NCI-H510A (cell line): Measurements from ENCODE around the gene ZMYM2.
"Not testable (repeated sequence)": the region's sequence is repeated elsewhere in the genome, so short reads cannot be mapped to it uniquely, and the experiment has no call there.

Experiments used
- DNase-seq: peaks from one replicate; lab custom pipeline; 2025; lab: John Stamatoyannopoulos, UW

Gene ZMYM2

GRCh38 chr13:19982447-19983043 is 24.0 kb downstream of the ZMYM2 start:
- DNase-seq = no peak

- DNase-seq = no peak
Observed at GRCh38 chr13:19984430-19985218, 26.1 kb downstream of the ZMYM2 start.

- no peak for DNase-seq
Observed at GRCh38 chr13:19985219-19985556, 26.7 kb downstream of the ZMYM2 start.

GRCh38 chr13:19991531-19991930 is 33.0 kb downstream of the ZMYM2 start:
- DNase-seq = no peak

- no peak for DNase-seq
Observed at GRCh38 chr13:19993024-19993423, 34.5 kb downstream of the ZMYM2 start.

GRCh38 chr13:19998960-19999359 is 40.4 kb downstream of the ZMYM2 start:
- no peak for DNase-seq

GRCh38 chr13:20000062-20000552 is 41.6 kb downstream of the ZMYM2 start:
- no peak for DNase-seq

- DNase-seq = no peak
Observed at GRCh38 chr13:20001366-20002190, 43.1 kb downstream of the ZMYM2 start.

GRCh38 chr13:20002787-20003186 is 44.3 kb downstream of the ZMYM2 start:
- no peak for DNase-seq

GRCh38 chr13:20006206-20006605 is 47.7 kb downstream of the ZMYM2 start:
- no peak for DNase-seq

- no peak for DNase-seq
Observed at GRCh38 chr13:20015763-20016162, 57.2 kb downstream of the ZMYM2 start.

GRCh38 chr13:20016649-20017364 is 58.3 kb downstream of the ZMYM2 start:
- no peak for DNase-seq

- no peak for DNase-seq
Observed at GRCh38 chr13:20017365-20017711, 58.8 kb downstream of the ZMYM2 start.

GRCh38 chr13:20019043-20019442 is 60.5 kb downstream of the ZMYM2 start:
- DNase-seq = no peak

GRCh38 chr13:20024702-20025101 is 66.2 kb downstream of the ZMYM2 start:
- DNase-seq = no peak

- no peak for DNase-seq
Observed at GRCh38 chr13:20028953-20029352, 70.4 kb downstream of the ZMYM2 start.

- DNase-seq = no peak
Observed at GRCh38 chr13:20033486-20033885, 75.0 kb downstream of the ZMYM2 start.

- DNase-seq = no peak
Observed at GRCh38 chr13:20035130-20035529, 76.6 kb downstream of the ZMYM2 start.

- no peak for DNase-seq
Observed at GRCh38 chr13:20037908-20038307, 79.4 kb downstream of the ZMYM2 start.

GRCh38 chr13:20042603-20043002 is 84.1 kb downstream of the ZMYM2 start:
- DNase-seq = not testable (repeated sequence)

- DNase-seq = no peak
Observed at GRCh38 chr13:20043207-20043925, 84.8 kb downstream of the ZMYM2 start.

GRCh38 chr13:20044086-20044485 is 85.6 kb downstream of the ZMYM2 start:
- DNase-seq = no peak
